ENCODE results near the gene KCNH8.

DNA sequence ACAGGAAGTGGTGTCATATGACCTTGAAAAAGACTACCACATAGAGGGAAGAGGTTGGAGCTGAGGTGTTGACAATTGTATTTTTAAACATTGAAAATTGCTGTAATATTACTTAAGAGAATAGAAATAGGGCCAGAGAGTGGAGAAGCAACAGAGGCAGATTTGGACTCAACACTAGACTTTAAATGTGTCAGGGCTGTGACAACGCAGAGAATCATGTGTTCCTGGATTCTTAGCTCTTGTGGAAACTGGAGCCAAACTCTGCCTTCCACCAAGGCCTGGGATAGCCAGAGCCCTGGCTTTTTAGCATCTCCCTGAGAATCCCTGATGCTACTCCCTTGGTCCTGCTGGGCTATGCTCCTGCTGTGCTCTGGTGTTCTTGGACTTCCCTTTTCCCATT, 277.5 kb downstream of the KCNH8 start:
- no peak for TF ChIP-seq EZH2 (IDR thresholded peaks at IDR 0.05; ENCODE audit: borderline replicate concordance, low read length)
- TF ChIP-seq, protein P1, sequence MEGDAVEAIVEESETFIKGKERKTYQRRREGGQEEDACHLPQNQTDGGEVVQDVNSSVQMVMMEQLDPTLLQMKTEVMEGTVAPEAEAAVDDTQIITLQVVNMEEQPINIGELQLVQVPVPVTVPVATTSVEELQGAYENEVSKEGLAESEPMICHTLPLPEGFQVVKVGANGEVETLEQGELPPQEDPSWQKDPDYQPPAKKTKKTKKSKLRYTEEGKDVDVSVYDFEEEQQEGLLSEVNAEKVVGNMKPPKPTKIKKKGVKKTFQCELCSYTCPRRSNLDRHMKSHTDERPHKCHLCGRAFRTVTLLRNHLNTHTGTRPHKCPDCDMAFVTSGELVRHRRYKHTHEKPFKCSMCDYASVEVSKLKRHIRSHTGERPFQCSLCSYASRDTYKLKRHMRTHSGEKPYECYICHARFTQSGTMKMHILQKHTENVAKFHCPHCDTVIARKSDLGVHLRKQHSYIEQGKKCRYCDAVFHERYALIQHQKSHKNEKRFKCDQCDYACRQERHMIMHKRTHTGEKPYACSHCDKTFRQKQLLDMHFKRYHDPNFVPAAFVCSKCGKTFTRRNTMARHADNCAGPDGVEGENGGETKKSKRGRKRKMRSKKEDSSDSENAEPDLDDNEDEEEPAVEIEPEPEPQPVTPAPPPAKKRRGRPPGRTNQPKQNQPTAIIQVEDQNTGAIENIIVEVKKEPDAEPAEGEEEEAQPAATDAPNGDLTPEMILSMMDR (conservative IDR thresholded peaks at IDR 0.05 in 1 of 2, IDR thresholded peaks at IDR 0.05 in 1 of 2; ENCODE audit: extremely low read depth in 1 of 2, insufficient read depth in 1 of 2, low read depth in 1 of 2, low read length in 2 of 2) = no peak

Measured in mammary epithelial cell (primary cell).